Glomerular endothelial cell (primary cell): ENCODE data around the gene AFAP1L2. TPM values are rescaled to one million over a fixed set of nuclear protein-coding genes. Genes with fewer than 3 reads are reported as not detected.

ENCODE experiments used
- DNase-seq: peaks from one replicate; pipeline ENCODE4 v3.0.0-alpha.2; 2011; ENCODE audit warnings: low read depth, low spot score; ENCODE audit errors: extremely low read depth
- total RNA-seq: library from RNA; depleted of rRNA; stranded (reverse); fragments of >200 nt; gene quantifications from 2 replicates; pipeline ENCODE4 v1.2.3, GENCODE V29; 2015

AFAP1L2 gene
- total RNA-seq, 1 donor from 2014 or later: 3.4 TPM

DNA sequence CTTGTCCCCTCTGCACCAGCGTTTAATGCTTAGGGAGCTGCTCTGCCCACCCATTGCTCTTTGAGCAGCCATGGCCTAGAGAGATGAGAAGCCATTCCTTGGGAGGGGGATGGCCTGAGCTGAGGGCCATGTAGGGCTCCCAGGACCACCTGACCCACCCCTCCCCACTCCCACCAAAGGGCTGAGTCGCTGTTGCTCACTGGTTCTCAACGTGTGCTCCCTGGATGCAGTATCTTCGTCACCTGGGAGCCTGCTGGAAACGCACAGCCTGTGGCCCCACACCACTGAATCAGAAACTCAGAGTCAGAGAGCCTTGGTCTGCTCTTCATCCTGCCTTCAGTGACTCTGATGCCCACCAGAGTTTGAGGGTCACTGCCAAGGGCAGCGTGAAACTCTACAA lies 128.2 kb downstream of the AFAP1L2 start:
- no peak for DNase-seq

GRCh38 chr10:114274616-114275453 lies 129.5 kb downstream of the AFAP1L2 start:
- DNase-seq: no peak

DNA sequence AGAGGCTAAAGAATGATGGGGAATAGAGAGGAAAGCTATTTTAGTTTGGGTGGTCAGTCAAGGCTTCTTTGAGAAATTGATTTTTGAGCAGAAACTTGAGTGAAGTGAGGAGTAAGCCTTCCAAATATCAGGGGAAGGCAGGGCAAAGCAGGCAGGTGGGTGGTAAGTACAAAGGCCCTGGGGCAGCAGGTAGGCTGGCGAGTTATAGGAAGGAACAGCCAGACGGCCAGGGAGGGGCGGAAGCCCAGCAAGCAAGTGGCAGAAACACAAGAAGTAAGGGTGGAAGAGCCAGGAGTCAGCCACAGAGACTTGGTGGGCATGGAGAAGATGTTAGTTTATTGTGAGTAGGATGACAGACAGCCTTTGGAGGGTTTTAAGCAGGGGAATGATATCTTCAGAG lies 130.4 kb downstream of the AFAP1L2 start:
- no peak for DNase-seq

- DNase-seq: no peak
Measured at GRCh38 chr10:114272696-114273095, 131.6 kb downstream of the AFAP1L2 start.

DNA sequence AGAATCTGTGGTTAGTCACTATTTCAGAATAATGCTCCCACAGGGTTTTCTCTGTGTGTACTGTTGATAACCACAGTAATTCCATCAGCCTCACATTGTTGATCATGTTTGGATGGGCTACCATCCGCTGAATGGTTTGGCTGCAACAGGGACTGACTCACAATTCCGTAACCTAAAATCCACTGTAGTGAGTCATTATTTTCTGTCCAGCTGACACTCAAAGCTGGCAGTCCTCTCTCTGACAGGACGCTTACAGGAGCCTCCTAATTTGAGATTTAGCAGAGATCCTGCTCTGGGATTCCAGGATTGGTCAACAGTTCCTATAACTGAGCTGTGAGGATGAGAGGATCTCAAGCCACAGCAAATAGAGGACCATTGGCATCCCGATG lies 132.5 kb downstream of the AFAP1L2 start:
- peak; percentile 18 for DNase-seq

- no peak for DNase-seq
Measured at GRCh38 chr10:114271075-114271778, 133.1 kb downstream of the AFAP1L2 start.

DNA sequence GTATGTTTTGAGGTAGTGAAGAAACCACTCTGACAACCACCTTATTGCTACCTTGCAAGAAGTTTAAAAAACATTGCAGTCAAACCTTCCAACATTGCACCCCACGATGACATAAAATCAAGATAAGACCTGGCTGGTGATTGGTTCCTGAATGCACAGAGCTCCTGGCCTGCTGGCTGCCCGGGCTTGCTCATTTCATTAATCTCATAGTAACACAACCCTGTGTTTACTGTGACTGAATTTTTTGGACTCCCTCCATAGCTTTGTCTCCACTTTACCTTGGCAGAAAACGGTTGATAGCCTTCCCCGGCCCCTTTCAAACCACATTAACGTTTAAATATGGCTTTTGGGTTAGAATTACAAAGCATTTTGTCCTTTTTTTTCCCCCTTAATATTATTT lies 137.8 kb downstream of the AFAP1L2 start:
- DNase-seq: no peak

DNA sequence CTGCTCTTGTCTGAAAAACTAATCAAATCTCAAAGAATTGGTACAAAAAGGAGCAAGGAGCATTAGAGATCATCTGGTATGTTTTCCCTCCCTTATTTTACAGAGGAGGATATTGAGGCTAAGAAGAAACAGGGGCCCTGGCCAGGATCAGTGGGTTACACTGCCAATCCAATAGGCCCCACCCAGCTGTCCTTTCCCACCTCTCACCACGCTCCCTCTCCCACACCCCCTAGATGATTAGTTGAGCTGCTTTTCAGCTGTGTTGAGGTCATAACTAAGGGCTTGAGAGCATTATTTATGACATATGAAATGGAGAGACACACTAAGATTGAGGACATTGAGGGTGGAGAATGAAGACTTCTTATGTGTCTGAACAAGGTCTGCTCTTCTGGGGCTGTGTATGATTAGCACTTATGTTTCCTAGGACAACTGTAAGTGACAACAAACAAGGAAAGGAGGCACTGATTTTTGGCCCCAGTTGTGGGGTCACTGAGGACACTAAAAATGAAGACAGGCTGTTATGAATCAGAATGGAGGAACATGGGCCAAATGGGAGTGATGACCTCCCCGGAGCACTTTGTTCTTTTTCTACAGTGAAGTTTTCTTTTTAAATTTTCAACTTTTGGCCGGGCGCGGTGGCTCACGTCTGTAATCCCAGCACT lies 138.8 kb downstream of the AFAP1L2 start:
- no peak for DNase-seq

DNA sequence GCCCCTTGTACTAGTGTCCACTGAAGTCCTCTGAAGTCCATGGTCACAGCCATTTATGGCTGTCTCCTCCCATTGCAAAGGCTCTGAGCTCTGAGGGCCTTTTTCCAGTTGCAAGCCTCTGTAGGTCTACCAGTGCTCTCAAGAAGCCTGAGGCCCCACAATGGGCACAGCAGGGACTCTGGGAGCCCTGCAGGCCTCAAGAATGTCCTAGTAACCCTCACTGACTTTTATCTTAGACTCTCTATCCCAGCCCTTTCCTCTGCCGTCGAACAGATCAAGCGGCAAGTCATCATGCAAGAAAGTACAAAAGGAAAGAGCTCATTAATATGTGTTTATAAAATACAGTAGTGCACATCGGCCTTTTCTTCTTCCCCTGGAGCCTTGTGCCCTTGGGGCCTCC lies 141.8 kb downstream of the AFAP1L2 start:
- DNase-seq: no peak

GRCh38 chr10:114261076-114261475 lies 143.2 kb downstream of the AFAP1L2 start:
- no peak for DNase-seq

DNA sequence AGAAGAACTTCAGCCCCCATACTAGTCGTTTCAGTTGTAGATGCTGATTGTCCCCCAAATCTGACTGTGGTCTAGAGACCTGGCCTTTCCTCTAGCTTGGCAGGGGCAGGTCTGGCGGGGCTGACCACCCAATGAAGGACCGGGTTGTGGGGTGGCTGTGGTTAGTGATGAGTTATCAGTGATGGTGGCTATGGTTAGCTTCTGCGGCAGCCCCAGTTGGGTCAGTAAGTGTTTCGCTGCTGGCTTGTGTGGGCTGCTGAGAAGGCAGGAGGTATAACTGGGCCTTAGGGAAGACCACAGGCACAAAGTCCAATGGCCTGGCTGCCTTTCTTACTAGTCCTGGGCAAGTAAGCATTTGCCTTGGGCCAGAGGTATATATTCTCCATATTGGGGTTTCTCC lies 143.9 kb downstream of the AFAP1L2 start:
- DNase-seq: no peak

DNA sequence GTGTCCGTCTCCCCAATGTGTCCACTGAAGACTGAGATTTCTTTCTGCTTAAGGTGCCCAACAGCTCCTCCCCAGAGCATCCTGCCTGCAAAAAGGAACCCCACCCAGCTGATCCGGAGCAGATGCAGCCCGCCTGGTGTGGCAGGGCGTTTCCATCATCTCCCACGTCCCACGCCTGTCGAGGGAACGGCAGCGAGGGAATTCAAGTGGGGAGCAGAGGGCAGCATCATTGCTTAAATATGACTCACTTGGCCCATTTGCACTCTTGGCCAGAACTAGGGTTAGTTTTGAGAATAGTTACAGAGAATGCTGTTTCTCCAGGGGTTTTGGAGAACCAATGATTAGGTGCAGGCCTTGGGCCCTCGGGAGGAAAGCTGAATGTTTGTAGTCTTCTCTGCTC lies 144.5 kb downstream of the AFAP1L2 start:
- no peak for DNase-seq

GRCh38 chr10:114258274-114258840 lies 145.9 kb downstream of the AFAP1L2 start:
- no peak for DNase-seq

GRCh38 chr10:114257498-114257897 lies 146.8 kb downstream of the AFAP1L2 start:
- DNase-seq: no peak

DNA sequence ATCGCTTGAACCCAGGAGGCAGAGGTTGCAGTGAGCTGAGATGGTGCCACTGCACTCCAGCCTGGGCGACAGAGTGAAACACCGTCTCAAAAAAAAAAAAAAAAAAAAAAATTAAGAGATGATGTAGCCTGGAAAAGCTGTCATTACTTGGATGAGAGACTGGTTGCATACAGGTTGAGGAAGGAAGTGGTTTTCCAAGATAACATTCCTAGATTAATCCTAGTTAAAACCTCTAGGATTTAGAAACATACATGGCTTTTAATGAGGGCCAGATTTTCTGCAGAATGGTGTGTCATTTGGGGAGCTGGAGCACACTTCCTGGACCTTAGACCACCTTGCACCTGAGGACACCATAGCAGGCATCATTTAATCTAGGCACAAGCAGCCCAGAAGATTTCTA lies 147.5 kb downstream of the AFAP1L2 start:
- no peak for DNase-seq

DNA sequence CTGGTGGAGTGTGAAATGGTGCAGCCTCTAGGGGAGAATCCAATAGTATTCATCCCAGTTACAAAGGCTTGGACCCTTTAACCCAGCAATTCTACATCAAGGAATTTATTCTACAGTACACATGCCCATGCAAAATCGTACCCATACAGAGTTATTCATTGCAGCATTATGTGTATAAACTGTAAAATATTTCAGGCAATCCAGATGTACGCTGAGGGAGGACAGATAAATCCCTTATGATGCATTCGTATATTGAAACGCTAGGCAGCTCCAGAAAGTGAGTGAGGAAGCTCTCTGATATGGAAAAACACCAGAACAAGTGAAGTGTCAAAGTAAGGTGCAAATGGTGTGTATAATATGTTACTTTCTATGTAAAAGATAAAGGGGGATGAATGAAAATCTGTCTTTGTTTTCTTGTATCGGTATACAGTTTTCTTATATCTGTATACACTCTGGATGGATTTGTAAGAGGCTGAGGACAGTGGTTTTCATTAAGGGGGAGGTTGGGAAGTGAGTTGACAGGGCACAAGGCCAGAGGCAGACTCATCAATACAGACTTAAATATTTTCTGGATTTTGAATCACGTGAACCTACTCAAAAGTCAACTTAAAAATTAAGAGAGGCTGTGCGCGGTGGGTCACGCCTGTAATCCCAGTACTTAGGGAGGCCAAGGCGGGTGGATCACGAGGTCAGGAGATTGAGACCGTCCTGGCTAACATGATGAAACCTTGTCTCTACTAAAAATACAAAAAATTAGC lies 148.1 kb downstream of the AFAP1L2 start:
- no peak for DNase-seq

DNA sequence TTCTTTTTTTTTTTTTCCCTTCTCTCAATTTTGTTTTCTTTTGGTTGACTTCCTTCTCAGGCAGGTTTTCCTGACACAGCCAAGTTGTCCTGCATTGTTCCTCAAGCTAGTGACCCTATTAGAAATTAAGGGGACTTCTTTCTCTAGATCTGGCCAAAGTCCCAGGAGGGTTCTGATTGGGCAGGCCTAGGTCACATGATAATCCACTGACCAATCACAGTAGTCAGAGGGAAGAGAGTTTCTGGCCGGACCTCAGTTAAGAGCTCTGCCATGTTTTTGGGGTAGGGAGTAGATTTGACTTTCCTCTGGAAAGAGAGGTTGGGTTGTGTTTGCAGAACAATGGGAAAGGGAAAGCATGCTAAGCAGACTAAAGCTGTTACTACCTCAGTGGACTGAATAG lies 149.1 kb downstream of the AFAP1L2 start:
- no peak for DNase-seq

GRCh38 chr10:114252883-114253282 lies 151.4 kb downstream of the AFAP1L2 start:
- DNase-seq: no peak

- DNase-seq: no peak
Measured at GRCh38 chr10:114252092-114252491, 152.2 kb downstream of the AFAP1L2 start.

DNA sequence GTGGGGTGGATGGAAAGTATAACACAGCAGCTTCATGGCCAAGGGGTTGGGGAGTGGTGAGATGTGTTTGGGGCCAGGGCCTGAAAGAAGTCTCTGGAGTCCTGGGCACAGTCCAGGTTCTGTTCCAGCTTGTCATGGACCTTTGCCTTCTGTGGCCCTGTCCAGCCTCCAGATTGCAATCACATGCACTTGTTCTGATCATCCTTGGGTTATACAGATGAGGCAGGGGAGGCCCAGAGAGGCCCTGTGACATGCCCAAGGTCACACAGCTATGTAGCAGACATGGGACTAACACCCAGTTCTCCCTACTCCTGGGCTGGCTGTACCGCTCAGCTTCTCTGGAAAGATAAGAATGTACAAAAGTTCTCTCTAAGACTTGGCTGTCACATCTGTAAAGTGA lies 153.6 kb downstream of the AFAP1L2 start:
- DNase-seq: no peak

DNA sequence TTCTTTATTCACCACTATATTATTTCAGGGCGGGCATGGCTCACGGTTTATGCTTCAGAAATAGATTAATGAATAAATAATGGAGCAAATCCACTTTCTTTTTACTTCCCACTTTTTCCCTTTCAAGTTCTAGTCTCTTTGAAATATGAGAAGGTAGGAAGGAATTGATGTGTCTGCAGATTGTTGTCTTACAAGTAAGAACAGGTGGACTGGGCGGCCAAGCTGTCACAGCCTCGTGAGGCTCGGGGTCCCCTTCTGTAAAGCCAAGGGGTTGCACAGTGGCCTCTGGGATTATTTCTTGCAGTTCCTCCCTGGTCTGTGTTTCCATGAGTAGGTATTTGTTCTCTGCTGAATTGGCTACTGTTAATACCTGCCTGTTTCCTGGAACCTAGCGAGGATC lies 154.1 kb downstream of the AFAP1L2 start:
- DNase-seq: no peak
